Activated CD8-positive, alpha-beta memory T cell treated with anti-CD3 and anti-CD28 coated beads, Interleukin-2, amount 50 U/mL, for 1 hour (primary cell): Measurements from ENCODE around the gene LMO7.

Experiments
- DNase-seq: peaks from one replicate; pipeline ENCODE4 v3.0.0-alpha.2; 2020; ENCODE audit errors: extremely low read depth

LMO7 gene

DNA sequence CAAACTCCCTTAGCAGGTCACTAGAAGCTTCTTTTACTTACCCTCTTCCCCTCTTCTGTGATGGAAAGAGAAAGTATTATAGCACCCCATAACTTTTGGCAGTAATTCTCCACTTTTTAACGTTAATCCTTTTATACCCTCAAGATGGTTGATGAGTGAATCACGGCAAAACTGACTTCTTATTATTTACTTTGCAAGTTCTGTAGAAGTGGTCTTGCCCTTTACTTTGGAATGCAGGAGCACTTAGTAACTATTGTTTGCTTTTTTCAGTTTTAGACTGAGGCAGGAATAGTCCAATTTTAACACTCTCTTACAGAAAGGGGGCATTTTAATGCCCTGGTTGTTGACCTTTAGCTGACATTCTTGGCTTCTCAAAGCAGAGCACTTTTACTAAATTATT lies 260.1 kb downstream of the LMO7 start:
- no peak for DNase-seq

DNA sequence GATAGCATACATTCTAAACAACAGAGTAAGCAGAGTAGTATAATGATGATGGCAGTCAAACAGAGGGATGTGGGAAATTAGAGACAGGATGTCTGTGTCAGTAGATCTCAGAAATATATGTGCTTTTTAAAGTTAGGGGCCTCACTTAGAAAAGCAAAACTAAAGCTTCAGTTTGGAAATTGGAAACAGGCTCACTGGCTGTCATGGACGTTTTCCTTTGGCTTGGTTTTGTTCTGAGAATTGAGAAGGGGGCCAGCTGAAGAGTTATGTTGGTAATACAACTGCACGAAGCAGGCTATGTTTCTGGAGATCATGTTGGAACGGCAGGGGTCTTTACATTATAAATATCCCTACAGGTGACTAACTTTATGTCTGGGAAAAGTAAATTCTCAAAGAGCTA lies 261.3 kb downstream of the LMO7 start:
- DNase-seq, result no peak

DNA sequence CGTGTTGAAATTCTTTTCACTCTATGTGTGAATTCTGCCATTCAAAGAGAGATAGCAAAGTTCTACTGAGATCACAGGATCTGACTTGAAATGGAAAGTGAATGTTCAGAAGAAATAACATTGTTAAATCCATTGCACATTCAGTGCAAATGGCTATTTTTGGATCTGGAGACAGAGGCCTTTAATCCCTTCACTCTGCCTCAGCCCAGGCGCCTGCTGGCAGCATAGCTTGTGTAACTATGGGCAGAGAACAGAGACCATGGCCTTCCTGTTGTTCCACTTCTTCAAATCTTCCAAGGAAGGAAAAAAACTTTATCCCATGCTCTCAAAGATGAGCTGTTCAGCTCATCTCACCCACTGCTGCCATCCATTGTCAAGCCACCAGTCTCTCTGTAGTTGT lies 265.4 kb downstream of the LMO7 start:
- DNase-seq, result no peak

DNA sequence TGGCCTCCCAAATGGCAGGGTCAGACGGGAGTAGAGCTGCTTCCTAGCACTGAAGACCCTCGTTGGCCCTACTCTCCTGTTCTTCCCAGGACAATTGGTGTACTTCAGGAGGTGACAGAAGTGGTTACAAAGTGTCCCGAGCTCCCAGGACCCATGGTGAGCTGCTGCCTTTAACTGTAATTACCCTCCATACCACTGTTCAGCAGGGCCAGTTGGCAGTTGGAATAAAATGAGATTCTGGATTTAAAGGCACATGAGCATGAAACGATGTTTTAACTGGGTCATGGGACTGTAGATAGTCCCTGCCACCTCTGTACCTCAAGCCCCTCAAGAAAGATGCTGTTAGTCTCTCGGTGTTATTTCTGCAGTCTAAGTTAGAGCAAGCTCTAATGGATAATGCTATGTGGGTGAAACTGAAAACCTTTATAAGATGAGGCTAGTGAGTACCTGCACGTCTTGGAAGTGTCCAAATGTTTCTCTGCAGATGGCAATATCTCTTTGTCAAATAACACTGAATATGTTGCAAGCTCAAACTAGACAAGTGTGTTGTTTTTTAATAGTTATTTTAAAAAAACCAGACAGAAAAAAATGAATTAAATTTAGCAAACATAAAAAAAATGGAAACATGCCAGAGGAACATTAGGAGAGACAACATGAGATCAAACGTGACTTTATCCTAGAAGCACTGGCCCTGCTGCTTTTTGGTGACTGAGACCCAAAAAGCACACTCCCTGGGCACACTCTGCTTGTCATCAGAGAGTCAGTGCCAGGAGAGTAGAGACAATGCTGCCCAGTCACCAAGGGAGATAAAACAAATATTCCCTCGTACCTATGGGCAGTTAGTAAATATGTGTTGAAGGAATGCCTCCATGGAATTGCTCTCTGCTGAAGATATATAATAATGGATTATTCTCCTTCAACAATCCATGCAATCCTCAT lies 266.3 kb downstream of the LMO7 start:
- no peak for DNase-seq

DNA sequence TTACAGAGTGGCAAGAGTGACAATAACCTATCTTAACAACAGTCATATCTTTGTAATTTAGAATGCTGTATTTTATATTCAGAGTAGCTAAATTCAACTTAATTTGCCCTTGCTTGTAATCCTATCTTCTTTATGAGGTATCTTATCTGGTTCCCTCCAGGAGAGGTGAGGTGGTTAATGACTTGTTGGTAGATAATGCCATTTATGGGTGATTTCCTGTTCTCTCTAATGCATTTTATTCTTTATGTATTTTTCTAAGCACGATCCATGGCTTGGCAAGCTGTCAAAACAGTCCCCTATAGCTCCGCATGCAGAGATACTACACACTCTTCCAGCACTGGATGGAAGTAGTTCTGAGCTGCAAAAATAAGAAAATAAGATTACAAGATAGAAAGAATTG lies 267.9 kb downstream of the LMO7 start:
- DNase-seq, result no peak

DNA sequence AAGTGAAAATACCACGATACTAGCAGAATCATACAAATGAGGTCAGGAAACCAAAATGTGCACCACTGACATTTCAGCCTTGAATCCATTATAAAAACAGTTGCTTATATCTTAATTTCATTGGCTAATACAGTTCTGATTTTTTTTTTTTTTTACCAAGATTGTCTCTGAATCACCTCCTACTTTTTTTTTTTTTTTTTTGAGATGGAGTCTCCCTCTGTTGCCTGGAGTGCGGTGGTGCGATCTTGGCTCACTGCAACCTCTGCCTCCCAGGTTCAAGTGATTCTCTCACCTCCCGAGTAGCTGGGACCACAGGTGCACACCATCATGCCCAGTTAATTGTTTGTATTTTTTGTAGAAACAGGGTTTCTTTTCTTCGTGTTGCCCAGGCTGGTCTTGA lies 270.2 kb downstream of the LMO7 start:
- DNase-seq, result no peak

DNA sequence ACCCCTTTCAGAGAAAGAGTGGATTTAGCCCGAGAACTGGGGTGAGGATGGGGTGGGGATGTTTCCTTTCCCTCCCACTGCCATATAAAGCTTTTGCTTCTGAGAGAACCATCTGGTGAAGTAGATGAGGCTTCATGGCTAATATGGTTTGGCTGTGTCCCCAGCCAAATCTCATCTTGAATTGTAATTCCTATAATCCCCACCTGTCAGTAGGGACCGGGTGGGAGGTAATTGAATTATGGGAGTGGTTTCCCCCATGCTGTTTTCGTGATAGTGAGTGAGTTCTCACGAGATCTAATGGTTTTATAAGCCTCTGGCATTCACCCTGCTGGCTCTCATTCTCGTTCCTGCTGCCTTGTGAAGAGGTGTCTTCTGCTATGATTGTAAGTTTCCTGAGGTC lies 270.9 kb downstream of the LMO7 start:
- no peak for DNase-seq

DNA sequence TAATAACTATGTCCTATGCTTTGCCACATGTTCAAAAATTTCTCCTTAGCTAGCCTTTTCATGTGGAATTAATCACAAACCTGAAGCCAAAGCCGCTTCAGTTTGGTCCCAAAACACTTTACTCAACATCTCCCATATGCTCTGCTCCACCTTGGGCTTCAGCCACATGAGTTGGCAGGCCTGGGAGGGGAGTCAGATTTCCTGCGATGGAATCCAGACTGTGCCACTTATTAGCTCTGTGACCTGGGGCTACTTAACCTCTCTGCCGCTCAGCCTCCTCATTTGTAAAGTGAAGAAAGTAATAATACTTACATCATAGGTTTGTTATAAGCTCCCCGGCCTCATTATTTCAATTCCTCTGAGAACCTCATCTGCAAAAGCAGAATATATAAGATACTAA lies 272.0 kb downstream of the LMO7 start:
- no peak for DNase-seq
